Fibroblast of pulmonary artery (primary cell): Measurements from ENCODE around the gene ACADS.

Source experiments
- DNase-seq: peaks from one replicate; pipeline ENCODE4 v3.0.0-alpha.2; 2010; ENCODE audit warnings: low read depth
- H3K4me3 ChIP-seq: replicated peaks from 2 replicates; pipeline ENCODE4 v1.5.1; 2011; ENCODE audit warnings: low read depth, mild to moderate bottlenecking, control low read depth, low read length, moderate library complexity
- TF ChIP-seq, protein P1 (sequence below): IDR thresholded peaks from 2 replicates; pipeline ENCODE4 v1.5.1; 2011; ENCODE audit warnings: mild to moderate bottlenecking, control low read depth, low read length, inconsistent platforms; ENCODE audit errors: missing control alignments

ACADS gene

DNA sequence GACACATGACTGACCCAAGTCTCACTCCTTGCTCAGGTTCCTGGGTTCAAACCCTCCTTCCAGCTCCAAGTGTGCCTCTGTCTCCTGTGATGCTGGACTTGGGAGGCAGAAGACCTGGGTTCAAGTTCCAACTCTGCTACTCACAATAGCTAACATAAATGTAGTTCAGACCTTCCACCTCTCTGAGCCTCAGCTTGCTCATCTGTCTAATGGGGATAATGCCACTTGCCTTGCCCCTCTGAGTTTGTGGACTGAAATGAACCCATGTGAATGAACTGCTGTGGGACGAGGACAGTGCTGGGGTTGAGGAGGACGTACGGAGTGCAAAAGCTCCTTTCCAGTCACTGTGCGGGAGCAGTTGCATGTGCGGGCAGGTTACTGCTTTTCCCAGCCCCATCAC lies 40.9 kb downstream of the ACADS start:
- TF ChIP-seq, protein P1, sequence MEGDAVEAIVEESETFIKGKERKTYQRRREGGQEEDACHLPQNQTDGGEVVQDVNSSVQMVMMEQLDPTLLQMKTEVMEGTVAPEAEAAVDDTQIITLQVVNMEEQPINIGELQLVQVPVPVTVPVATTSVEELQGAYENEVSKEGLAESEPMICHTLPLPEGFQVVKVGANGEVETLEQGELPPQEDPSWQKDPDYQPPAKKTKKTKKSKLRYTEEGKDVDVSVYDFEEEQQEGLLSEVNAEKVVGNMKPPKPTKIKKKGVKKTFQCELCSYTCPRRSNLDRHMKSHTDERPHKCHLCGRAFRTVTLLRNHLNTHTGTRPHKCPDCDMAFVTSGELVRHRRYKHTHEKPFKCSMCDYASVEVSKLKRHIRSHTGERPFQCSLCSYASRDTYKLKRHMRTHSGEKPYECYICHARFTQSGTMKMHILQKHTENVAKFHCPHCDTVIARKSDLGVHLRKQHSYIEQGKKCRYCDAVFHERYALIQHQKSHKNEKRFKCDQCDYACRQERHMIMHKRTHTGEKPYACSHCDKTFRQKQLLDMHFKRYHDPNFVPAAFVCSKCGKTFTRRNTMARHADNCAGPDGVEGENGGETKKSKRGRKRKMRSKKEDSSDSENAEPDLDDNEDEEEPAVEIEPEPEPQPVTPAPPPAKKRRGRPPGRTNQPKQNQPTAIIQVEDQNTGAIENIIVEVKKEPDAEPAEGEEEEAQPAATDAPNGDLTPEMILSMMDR: no peak
- H3K4me3 ChIP-seq: no peak overlapping the region
- DNase-seq: no peak

DNA sequence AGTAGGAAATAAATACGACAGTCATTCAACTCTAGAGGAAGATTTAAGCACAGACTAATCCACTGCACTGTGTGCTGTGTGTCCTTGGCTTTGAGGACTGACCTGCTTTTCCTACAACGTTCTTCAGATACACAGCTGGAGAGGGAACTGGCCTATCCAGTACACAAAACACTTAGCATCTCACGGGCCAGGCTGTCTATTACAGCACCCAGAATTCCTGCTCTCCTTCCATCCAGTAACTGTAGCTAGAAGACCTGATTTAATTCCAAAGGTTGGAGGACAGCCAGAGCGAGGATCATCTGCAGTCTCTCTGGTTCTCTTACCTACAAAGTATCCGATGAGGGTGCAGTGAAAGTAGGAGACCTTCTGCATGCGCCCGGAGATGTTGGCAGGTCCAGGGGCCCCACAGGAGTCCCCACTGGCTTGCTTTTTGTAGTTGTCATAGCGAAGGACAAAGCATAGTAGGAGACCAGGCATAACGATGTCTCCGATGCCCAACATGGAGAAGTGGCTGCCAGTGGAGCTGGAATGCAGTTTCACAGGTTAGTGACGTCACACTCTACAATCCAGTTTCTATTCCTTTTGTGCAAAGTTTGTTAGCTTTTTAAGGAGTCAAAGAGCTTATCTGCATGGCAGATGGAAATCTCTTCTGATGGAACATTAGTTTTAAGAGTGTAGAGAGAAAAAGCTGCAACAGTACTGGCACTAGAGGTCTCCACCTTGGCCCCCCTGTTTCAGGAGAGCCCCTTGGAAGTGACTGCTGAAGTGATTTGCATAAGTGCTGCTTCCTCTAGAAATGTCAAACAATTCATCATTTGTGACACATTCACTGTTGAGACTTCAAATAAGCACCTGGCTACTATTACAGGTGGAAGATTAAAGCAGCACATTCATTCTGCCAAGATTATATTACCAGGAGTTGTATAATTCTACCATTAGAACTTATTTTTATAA lies 41.7 kb downstream of the ACADS start:
- no peak overlapping the region for H3K4me3 ChIP-seq
- TF ChIP-seq, protein P1: no peak
- DNase-seq: no peak

DNA sequence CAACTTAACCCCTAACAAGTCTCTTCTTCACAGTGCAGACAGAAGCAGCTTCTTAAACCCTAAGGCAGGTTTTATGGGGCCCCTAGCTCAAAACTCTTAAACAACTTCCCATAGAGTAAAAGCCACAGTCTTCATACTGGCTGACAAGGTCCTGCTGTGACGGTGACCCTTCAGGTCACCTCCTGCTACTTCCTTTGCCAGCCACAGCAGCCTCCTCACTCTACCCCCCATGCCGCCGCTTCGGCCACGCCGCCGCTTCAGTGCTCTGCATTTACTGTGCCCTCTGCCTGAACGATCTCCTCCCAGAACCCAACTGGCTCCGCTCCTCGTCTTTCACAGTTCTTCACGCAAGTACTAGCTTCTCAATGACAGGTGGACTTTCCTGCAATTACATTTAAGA lies 45.5 kb downstream of the ACADS start:
- TF ChIP-seq, protein P1: no peak
- H3K4me3 ChIP-seq: no peak overlapping the region
- no peak for DNase-seq

DNA sequence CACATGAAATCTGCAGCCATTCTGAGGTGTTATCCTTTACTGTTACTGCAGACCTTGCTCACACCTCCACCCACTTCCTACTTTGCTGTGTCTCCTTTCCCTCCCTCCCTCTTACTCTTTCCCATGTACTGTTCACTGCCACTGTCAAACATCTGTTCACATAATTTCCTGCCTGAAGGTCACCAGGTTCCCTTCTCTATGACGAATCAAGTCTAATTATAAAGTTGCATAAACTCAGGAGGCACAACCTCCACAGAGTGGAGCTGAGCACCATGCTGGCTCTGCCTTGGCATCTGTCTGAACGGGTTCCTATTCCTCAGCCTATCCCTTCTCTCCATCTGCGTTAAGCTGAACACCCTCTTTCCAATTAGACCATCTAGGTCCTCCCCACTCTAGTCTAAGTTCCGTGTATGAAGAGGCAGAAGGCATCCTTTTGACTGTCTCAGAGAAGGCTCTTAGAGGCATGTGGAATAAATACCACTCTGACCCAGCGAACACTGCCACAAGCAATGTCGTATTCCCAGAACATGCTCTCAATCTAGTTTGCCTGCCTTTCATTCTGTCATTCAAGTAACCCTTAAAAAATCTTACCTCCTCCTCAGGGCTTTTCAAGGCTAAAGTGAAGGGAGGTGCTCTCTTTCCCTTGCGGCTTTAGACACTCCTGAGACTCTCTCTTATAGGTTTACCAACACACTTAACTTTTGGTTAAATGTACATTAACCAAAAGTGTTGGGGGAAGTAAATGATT lies 48.7 kb downstream of the ACADS start:
- DNase-seq: no peak
- H3K4me3 ChIP-seq: no peak overlapping the region
- TF ChIP-seq, protein P1: no peak

DNA sequence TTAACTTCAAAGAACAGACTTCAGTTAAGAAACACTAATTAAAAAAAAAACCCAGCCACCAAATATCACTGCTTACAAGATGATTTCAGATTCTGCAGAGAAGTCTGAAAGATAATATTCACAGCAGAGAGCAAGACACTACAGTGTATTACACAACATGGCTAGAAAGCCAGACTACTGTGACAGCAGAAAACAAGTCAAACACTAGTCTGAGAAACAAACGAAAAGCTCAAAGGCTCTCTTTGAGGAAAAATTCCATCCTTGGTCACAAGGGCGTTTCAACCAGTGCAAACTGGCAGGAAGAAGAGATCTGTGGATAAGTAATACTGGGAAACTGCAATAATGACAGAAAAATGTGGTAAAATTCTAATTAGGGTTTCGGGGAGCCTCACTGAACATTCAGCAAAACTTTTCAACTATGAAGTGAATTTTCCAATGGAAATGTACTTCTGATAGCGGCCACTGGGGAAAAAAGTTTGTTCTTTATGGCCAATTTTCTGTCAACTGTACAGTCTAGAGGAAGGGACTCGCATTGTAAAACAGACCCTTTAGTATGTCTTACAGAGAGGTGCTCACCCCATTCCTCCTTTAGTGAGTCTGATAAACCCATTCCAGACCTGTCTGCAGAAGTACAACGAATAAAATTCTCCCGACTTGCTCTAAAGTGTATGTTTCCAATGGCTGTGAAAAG lies 50.4 kb downstream of the ACADS start:
- TF ChIP-seq, protein P1: peak; percentile 18
- H3K4me3 ChIP-seq: no peak overlapping the region
- DNase-seq: peak; percentile 50

DNA sequence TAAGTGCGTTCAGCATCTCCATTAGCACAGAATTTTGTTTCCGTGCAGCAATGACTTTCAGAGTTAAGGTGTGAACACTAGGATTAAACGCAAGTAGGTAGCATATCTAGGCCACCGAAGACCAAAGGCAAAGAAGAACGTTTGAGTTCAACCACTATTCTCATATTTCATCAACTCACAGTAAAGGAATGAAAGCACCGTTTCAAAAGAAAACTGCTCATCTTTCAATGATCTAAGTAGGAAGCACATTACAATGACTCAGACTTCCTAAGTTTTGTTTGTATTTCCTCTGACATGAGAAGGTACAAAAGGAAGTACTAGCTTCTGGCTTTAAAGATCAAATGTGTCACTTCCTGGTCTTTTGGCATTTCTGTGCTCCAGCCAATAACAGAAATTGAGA lies 57.6 kb downstream of the ACADS start:
- TF ChIP-seq, protein P1: no peak
- DNase-seq: peak; percentile 72
- H3K4me3 ChIP-seq: no peak overlapping the region
